ENCODE data around the gene ADGRL3. TPM values are rescaled to one million over a fixed set of nuclear protein-coding genes. Genes with fewer than 3 reads are reported as not detected.

Gene ADGRL3
- not detected in 2 replicates for total RNA-seq

- Mint-ChIP-seq H3K9me3 (no peaks in the 10 kb centered on the region), H3K36me3 (ENCODE audit: low read depth) (peaks cover 4% of the 10 kb centered on the region), H3K4me3 (no peak within 1 kb of the TSS), H3K27me3 (ENCODE audit: insufficient read depth) (peaks cover 52% of the 10 kb centered on the region), H3K4me1 (ENCODE audit: low read depth) (no peaks in the 10 kb centered on the region), H3K27ac (no peak within 1 kb of the TSS)
- DNase-seq (ENCODE audit: low spot score) = no peak
- intact Hi-C loops (cut with micrococcal nuclease) = no loop called here
Observed at GRCh38 chr4:61200187-61200915, at the start of gene ADGRL3. Gene ADGRL3, plus strand, starts transcription at chr4:61200326.

- intact Hi-C loops (cut with micrococcal nuclease) = no loop called here
- Mint-ChIP-seq H3K36me3 (ENCODE audit: low read depth) (no peaks in the 10 kb centered on the region), H3K9me3 (peaks cover 5% of the 10 kb centered on the region), H3K4me3 (no peak overlapping the region), H3K4me1 (ENCODE audit: low read depth) (no peaks in the 10 kb centered on the region), H3K27me3 (ENCODE audit: insufficient read depth) (no peaks in the 10 kb centered on the region), H3K27ac (no peak overlapping the region)
- DNase-seq (ENCODE audit: low spot score) = no peak
Observed at GRCh38 chr4:61152433-61152832, 47.7 kb upstream of the ADGRL3 start.

- H3K4me1 Mint-ChIP-seq (ENCODE audit: low read depth) = no peaks in the 10 kb centered on the region
- H3K4me3 Mint-ChIP-seq = no peak overlapping the region
- intact Hi-C loops (cut with micrococcal nuclease) = no loop called here
- DNase-seq (ENCODE audit: low spot score) = no peak
- H3K27ac Mint-ChIP-seq = no peak overlapping the region
- no peaks in the 10 kb centered on the region for H3K27me3 Mint-ChIP-seq (ENCODE audit: insufficient read depth)
- H3K9me3 Mint-ChIP-seq = no peaks in the 10 kb centered on the region
- H3K36me3 Mint-ChIP-seq (ENCODE audit: low read depth) = no peaks in the 10 kb centered on the region
Observed at GRCh38 chr4:61160478-61160877, 39.6 kb upstream of the ADGRL3 start.

GRCh38 chr4:61162116-61162515 is 38.0 kb upstream of the ADGRL3 start:
- H3K4me3 Mint-ChIP-seq = no peak overlapping the region
- H3K36me3 Mint-ChIP-seq (ENCODE audit: low read depth) = no peaks in the 10 kb centered on the region
- no peaks in the 10 kb centered on the region for H3K9me3 Mint-ChIP-seq
- H3K27me3 Mint-ChIP-seq (ENCODE audit: insufficient read depth) = no peaks in the 10 kb centered on the region
- H3K4me1 Mint-ChIP-seq (ENCODE audit: low read depth) = no peaks in the 10 kb centered on the region
- intact Hi-C loops (cut with micrococcal nuclease) = no loop called here
- no peak for DNase-seq (ENCODE audit: low spot score)
- H3K27ac Mint-ChIP-seq = no peak overlapping the region

- H3K4me1 Mint-ChIP-seq (ENCODE audit: low read depth) = no peaks in the 10 kb centered on the region
- no peak overlapping the region for H3K27ac Mint-ChIP-seq
- intact Hi-C loops (cut with micrococcal nuclease) = no loop called here
- H3K4me3 Mint-ChIP-seq = no peak overlapping the region
- H3K9me3 Mint-ChIP-seq = no peaks in the 10 kb centered on the region
- no peak for DNase-seq (ENCODE audit: low spot score)
- no peaks in the 10 kb centered on the region for H3K36me3 Mint-ChIP-seq (ENCODE audit: low read depth)
- no peaks in the 10 kb centered on the region for H3K27me3 Mint-ChIP-seq (ENCODE audit: insufficient read depth)
Observed at GRCh38 chr4:61173799-61174198, 26.3 kb upstream of the ADGRL3 start.

- intact Hi-C loops (cut with micrococcal nuclease) = no loop called here
- Mint-ChIP-seq H3K27me3 (ENCODE audit: insufficient read depth) (no peaks in the 10 kb centered on the region), H3K36me3 (ENCODE audit: low read depth) (no peaks in the 10 kb centered on the region), H3K4me1 (ENCODE audit: low read depth) (no peaks in the 10 kb centered on the region), H3K27ac (no peak overlapping the region), H3K4me3 (no peak overlapping the region), H3K9me3 (no peaks in the 10 kb centered on the region)
- no peak for DNase-seq (ENCODE audit: low spot score)
Observed at GRCh38 chr4:61175495-61175894, 24.6 kb upstream of the ADGRL3 start.

GRCh38 chr4:61177367-61177766 is 22.8 kb upstream of the ADGRL3 start:
- Mint-ChIP-seq H3K36me3 (ENCODE audit: low read depth) (no peaks in the 10 kb centered on the region), H3K27ac (no peak overlapping the region), H3K4me3 (no peak overlapping the region), H3K27me3 (ENCODE audit: insufficient read depth) (no peaks in the 10 kb centered on the region), H3K4me1 (ENCODE audit: low read depth) (no peaks in the 10 kb centered on the region), H3K9me3 (no peaks in the 10 kb centered on the region)
- intact Hi-C loops (cut with micrococcal nuclease) = no loop called here
- no peak for DNase-seq (ENCODE audit: low spot score)

GRCh38 chr4:61180405-61180804 is 19.7 kb upstream of the ADGRL3 start:
- Mint-ChIP-seq H3K4me3 (no peak overlapping the region), H3K27me3 (ENCODE audit: insufficient read depth) (no peaks in the 10 kb centered on the region), H3K27ac (no peak overlapping the region), H3K4me1 (ENCODE audit: low read depth) (no peaks in the 10 kb centered on the region), H3K9me3 (peaks cover 4% of the 10 kb centered on the region), H3K36me3 (ENCODE audit: low read depth) (no peaks in the 10 kb centered on the region)
- intact Hi-C loops (cut with micrococcal nuclease) = no loop called here
- DNase-seq (ENCODE audit: low spot score) = no peak

GRCh38 chr4:61182915-61183314 is 17.2 kb upstream of the ADGRL3 start:
- H3K4me1 Mint-ChIP-seq (ENCODE audit: low read depth) = no peaks in the 10 kb centered on the region
- no peak overlapping the region for H3K27ac Mint-ChIP-seq
- H3K36me3 Mint-ChIP-seq (ENCODE audit: low read depth) = no peaks in the 10 kb centered on the region
- no peak overlapping the region for H3K4me3 Mint-ChIP-seq
- no peak for DNase-seq (ENCODE audit: low spot score)
- intact Hi-C loops (cut with micrococcal nuclease) = no loop called here
- peaks cover 4% of the 10 kb centered on the region for H3K9me3 Mint-ChIP-seq
- no peaks in the 10 kb centered on the region for H3K27me3 Mint-ChIP-seq (ENCODE audit: insufficient read depth)

GRCh38 chr4:61185288-61185687 is 14.8 kb upstream of the ADGRL3 start:
- no peak overlapping the region for H3K27ac Mint-ChIP-seq

GRCh38 chr4:61192392-61192791 is 7.7 kb upstream of the ADGRL3 start:
- Mint-ChIP-seq H3K36me3 (ENCODE audit: low read depth) (no peaks in the 10 kb centered on the region), H3K27ac (no peak overlapping the region), H3K4me1 (ENCODE audit: low read depth) (no peaks in the 10 kb centered on the region), H3K4me3 (no peak overlapping the region), H3K27me3 (ENCODE audit: insufficient read depth) (no peaks in the 10 kb centered on the region), H3K9me3 (no peaks in the 10 kb centered on the region)
- no peak for DNase-seq (ENCODE audit: low spot score)
- intact Hi-C loops (cut with micrococcal nuclease) = no loop called here

More at GRCh38 chr4:61185288-61185687, 14.8 kb upstream of the ADGRL3 start:
- H3K9me3 Mint-ChIP-seq = peaks cover 4% of the 10 kb centered on the region
- H3K4me1 Mint-ChIP-seq (ENCODE audit: low read depth) = no peaks in the 10 kb centered on the region
- no peaks in the 10 kb centered on the region for H3K27me3 Mint-ChIP-seq (ENCODE audit: insufficient read depth)
- H3K36me3 Mint-ChIP-seq (ENCODE audit: low read depth) = no peaks in the 10 kb centered on the region
- DNase-seq (ENCODE audit: low spot score) = no peak
- H3K4me3 Mint-ChIP-seq = no peak overlapping the region
- intact Hi-C loops (cut with micrococcal nuclease) = no loop called here

- H3K4me1 Mint-ChIP-seq (ENCODE audit: low read depth) = no peaks in the 10 kb centered on the region
- H3K4me3 Mint-ChIP-seq = no peak overlapping the region
- no peaks in the 10 kb centered on the region for H3K36me3 Mint-ChIP-seq (ENCODE audit: low read depth)
Observed at GRCh38 chr4:61193863-61194262, 6.3 kb upstream of the ADGRL3 start.

GRCh38 chr4:61194571-61194970 is 5.6 kb upstream of the ADGRL3 start:
- intact Hi-C loops (cut with micrococcal nuclease) = no loop called here
- DNase-seq (ENCODE audit: low spot score) = no peak

More at GRCh38 chr4:61193863-61194262, 6.3 kb upstream of the ADGRL3 start:
- Mint-ChIP-seq H3K27me3 (ENCODE audit: insufficient read depth) (peaks cover 5% of the 10 kb centered on the region), H3K27ac (no peak overlapping the region), H3K9me3 (no peaks in the 10 kb centered on the region)
- intact Hi-C loops (cut with micrococcal nuclease) = no loop called here
- DNase-seq (ENCODE audit: low spot score) = no peak

GRCh38 chr4:61195101-61195500 is 5.0 kb upstream of the ADGRL3 start:
- no peak overlapping the region for H3K4me3 Mint-ChIP-seq
- peaks cover 15% of the 10 kb centered on the region for H3K27me3 Mint-ChIP-seq (ENCODE audit: insufficient read depth)
- no peak overlapping the region for H3K27ac Mint-ChIP-seq
- DNase-seq (ENCODE audit: low spot score) = no peak
- H3K9me3 Mint-ChIP-seq = no peaks in the 10 kb centered on the region
- H3K4me1 Mint-ChIP-seq (ENCODE audit: low read depth) = no peaks in the 10 kb centered on the region
- H3K36me3 Mint-ChIP-seq (ENCODE audit: low read depth) = peaks cover 2% of the 10 kb centered on the region
- intact Hi-C loops (cut with micrococcal nuclease) = no loop called here

More at GRCh38 chr4:61194571-61194970, 5.6 kb upstream of the ADGRL3 start:
- Mint-ChIP-seq H3K36me3 (ENCODE audit: low read depth) (peaks cover under 1% of the 10 kb centered on the region), H3K4me1 (ENCODE audit: low read depth) (no peaks in the 10 kb centered on the region), H3K4me3 (no peak overlapping the region), H3K27me3 (ENCODE audit: insufficient read depth) (peaks cover 12% of the 10 kb centered on the region), H3K27ac (no peak overlapping the region), H3K9me3 (no peaks in the 10 kb centered on the region)

Data from activated T-helper 1 cell treated with anti-CD3 and anti-CD28 coated beads, Interleukin-12 subunit alpha, Interleukin-12 subunit beta, Interleukin-2, Interleukin-4 antibody, amounts not matched to agents 30 ng/mL and 10 ng/mL and 1 ng/mL, durations not matched to agents 14 hours and 24 hours and 36 hours (primary cell).